Measurements from ENCODE around the gene SYPL1. TPM values are rescaled to one million over a fixed set of nuclear protein-coding genes. Genes with fewer than 3 reads are reported as not detected.
A peak's percentile ranks its signal among the peaks of the same experiment; 100 is the strongest.

SYPL1 gene
- total and polyA plus RNA-seq, 12 donors: 25.0 to 107 (median 80.7) TPM

DNA sequence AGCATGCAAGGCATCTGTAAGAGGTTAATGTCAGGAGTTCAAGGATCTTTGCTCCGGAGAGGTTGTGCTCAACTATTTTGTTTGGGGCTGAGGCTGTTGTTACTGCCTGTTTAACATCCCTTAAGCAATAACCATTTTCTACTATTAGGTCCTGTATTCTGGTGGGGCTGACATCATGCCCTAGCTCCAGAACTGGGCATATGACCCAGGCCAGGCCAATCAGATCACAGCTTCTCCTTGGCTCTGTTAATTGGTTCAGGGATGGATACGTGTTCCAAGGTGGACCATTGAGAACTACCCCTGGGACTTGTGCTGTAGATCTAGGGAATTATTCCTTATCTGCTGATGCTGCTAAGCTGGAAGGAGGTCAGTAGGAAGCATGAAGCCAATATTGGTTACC lies 67.0 kb downstream of the SYPL1 start:
- no peaks in the 10 kb centered on the region for H3K36me3 ChIP-seq (replicated peaks in 1 of 2)
- peaks cover 5 to 8% of the 10 kb centered on the region in 2 donors for H3K4me1 ChIP-seq (replicated peaks in 1 of 2)
- H3K9me3 ChIP-seq (replicated peaks in 1 of 3): no peaks in the 10 kb centered on the region
- TF ChIP-seq POLR2A (IDR thresholded peaks at IDR 0.05): no peak
- no peak for TF ChIP-seq CTCF (IDR thresholded peaks at IDR 0.05)
- H3K27me3 ChIP-seq: no peaks in the 10 kb centered on the region
- H3K4me3 ChIP-seq: no peak overlapping the region
- 45 to 57% (median 50%) methylated on average over 2 of the region's 2 CpGs for WGBS, 4 donors
- intact Hi-C loops (cut with DNase I): loop anchor here in 1 of 2 donors (10.0 kb wide), 2 partner anchors 110 to 390 kb away; no protein-coding TSS in a partner anchor
- no peak overlapping the region for H3K27ac ChIP-seq
- no peak for DNase-seq

DNA sequence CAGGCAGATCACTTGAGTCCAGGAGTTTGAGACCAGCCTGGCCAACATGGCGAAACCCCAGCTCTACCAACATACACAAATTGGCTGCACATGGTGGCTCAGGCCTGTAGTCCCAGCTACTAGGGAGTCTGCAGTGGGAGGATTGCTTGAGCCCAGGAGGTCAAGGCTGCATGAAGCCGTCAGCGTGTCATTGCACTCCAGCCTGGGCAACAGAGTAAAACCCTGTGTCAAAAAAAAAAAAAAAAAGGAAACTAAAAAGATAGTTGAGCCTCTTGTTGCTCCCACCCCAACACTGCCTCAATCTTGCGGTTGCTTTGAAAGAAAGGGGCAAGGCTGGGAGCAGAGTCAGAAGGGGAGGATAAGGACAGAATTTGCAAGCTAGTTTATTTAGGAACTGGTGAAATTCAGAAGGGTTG lies 69.9 kb downstream of the SYPL1 start:
- H3K27me3 ChIP-seq: no peaks in the 10 kb centered on the region
- H3K27ac ChIP-seq: no peak overlapping the region
- intact Hi-C loops (cut with DNase I): loop anchor here (5.0 to 10.0 kb wide), 5 partner anchors 105 to 390 kb away; no protein-coding TSS in a partner anchor
- TF ChIP-seq POLR2A (IDR thresholded peaks at IDR 0.05) (no peak), CTCF (IDR thresholded peaks at IDR 0.05) (no peak)
- H3K9me3 ChIP-seq (replicated peaks in 1 of 3): no peaks in the 10 kb centered on the region
- DNase-seq: peak in 4 of 7 donors; percentile 42 to 62 (median 56)
- H3K4me3 ChIP-seq: no peak overlapping the region
- H3K36me3 ChIP-seq (replicated peaks in 1 of 2): no peaks in the 10 kb centered on the region
- 48 to 58% (median 50%) methylated on average over 3 to 4 of the region's 4 CpGs for WGBS, 4 donors
- H3K4me1 ChIP-seq (replicated peaks in 1 of 2): peaks cover 4 to 7% of the 10 kb centered on the region in 2 donors

DNA sequence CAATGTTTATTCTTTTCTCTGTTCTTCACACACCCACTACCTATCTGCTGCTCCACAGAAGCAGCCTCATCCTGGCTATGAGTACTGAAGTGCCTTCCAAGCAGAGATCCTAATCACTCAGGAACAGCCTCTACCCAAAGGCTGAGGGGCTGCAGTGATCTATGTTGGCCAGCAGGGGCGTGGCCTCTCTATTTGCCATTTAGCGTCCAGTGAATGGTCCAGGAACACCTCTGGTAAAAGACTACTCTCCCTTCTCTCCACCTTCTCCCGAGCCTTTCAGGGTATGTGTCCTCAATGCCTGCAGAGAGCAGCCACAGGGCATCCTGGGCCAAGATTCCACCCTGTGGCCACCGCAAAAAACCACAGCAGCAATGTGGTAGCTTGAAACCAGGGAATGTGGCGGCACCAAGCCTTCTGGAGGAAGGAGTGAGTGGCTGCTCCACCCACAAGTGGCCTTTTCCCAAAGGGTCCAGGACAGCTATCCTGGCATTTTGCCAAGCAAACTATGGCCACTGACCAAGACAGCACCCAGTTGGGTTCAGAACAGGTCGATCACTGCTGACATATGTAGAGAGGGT lies 70.9 kb downstream of the SYPL1 start:
- Histone ChIP-seq H3K36me3 (replicated peaks in 1 of 2) (no peaks in the 10 kb centered on the region), H3K4me3 (no peak overlapping the region), H3K4me1 (replicated peaks in 1 of 2) (peaks cover 4 to 7% of the 10 kb centered on the region in 2 donors), H3K27ac (no peak overlapping the region), H3K27me3 (no peaks in the 10 kb centered on the region), H3K9me3 (replicated peaks in 1 of 3) (no peaks in the 10 kb centered on the region)
- intact Hi-C loops (cut with DNase I): loop anchor here (5.0 to 10.0 kb wide), 5 partner anchors 104 to 389 kb away; no protein-coding TSS in a partner anchor
- DNase-seq: peak in 5 of 7 donors; percentile 27 to 61 (median 50)
- TF ChIP-seq CTCF (IDR thresholded peaks at IDR 0.05): peak; percentile 43 to 65 (median 56)
- no peak for TF ChIP-seq POLR2A (IDR thresholded peaks at IDR 0.05)
- 53 to 63% (median 56%) methylated on average over 3 to 6 of the region's 6 CpGs for WGBS, 4 donors

Other genes with a start within 250 kb of the SYPL1 start
- gene ATXN7L1, start 235.7 kb downstream of the SYPL1 start, total RNA-seq: 10 to 100 TPM in 5 of 9 donors, 1 to 10 TPM in 4; 3.6 to 24.6 (median 12.8) TPM
- gene ATXN7L1, start 235.7 kb downstream of the SYPL1 start, polyA plus RNA-seq: 1 to 10 TPM; 4.9 to 9.6 (median 7.4) TPM
- gene CDHR3, start 149.0 kb downstream of the SYPL1 start, total RNA-seq: 1 to 10 TPM in 8 of 9 donors, under 1 TPM in 1; 0.66 to 5.0 (median 2.2) TPM
- gene CDHR3, start 149.0 kb downstream of the SYPL1 start, polyA plus RNA-seq: 1 to 10 TPM in 2 of 3 donors, under 1 TPM in 1; 0.79 to 4.3 (median 2.9) TPM
- gene NAMPT, start 172.7 kb upstream of the SYPL1 start, total RNA-seq: 100 to 1,000 TPM in 8 of 9 donors, 10 to 100 TPM in 1; 98.4 to 250 (median 144) TPM
- 100 to 1,000 TPM in 1 of 3 donors, 10 to 100 TPM in 2; 21.7 to 482 (median 43.3) TPM for gene NAMPT, start 172.7 kb upstream of the SYPL1 start, polyA plus RNA-seq